ENCODE data around the gene PDE9A.

The PDE9A gene

GRCh38 chr21:42775891-42776290, 122.5 kb downstream of the PDE9A start:
- Histone ChIP-seq H3K4me3 (ENCODE audit: low read length in 2 of 2) (no peak overlapping the region), H3K36me3 (ENCODE audit: control insufficient read depth in 2 of 2, insufficient read depth in 2 of 2, low read length in 2 of 2) (peaks cover 6 to 21% of the 10 kb centered on the region in 2 donors), H3K4me1 (ENCODE audit: control insufficient read depth in 2 of 2, insufficient read depth in 2 of 2, low read length in 2 of 2) (peaks cover 1 to 4% of the 10 kb centered on the region in 2 donors), H3K27ac (ENCODE audit: low read depth in 2 of 2, low read length in 2 of 2) (no peak overlapping the region), H3K27me3 (ENCODE audit: control insufficient read depth in 2 of 2, insufficient read depth in 2 of 2, low read length in 2 of 2) (no peaks in the 10 kb centered on the region), H3K9ac (ENCODE audit: low read depth in 1 of 2, low read length in 2 of 2) (no peak overlapping the region), H3K9me3 (ENCODE audit: control insufficient read depth in 2 of 2, low read length in 2 of 2) (no peaks in the 10 kb centered on the region)

GRCh38 chr21:42777064-42777756, 123.8 kb downstream of the PDE9A start:
- H3K4me1 ChIP-seq (ENCODE audit: control insufficient read depth in 2 of 2, insufficient read depth in 2 of 2, low read length in 2 of 2) = peaks cover 9 to 10% of the 10 kb centered on the region in 2 donors
- no peak overlapping the region for H3K27ac ChIP-seq (ENCODE audit: low read depth in 2 of 2, low read length in 2 of 2)
- H3K9me3 ChIP-seq (ENCODE audit: control insufficient read depth in 2 of 2, low read length in 2 of 2) = no peaks in the 10 kb centered on the region
- peaks cover 4 to 11% of the 10 kb centered on the region in 2 donors for H3K36me3 ChIP-seq (ENCODE audit: control insufficient read depth in 2 of 2, insufficient read depth in 2 of 2, low read length in 2 of 2)
- no peaks in the 10 kb centered on the region for H3K27me3 ChIP-seq (ENCODE audit: control insufficient read depth in 2 of 2, insufficient read depth in 2 of 2, low read length in 2 of 2)
- no peak overlapping the region for H3K9ac ChIP-seq (ENCODE audit: low read depth in 1 of 2, low read length in 2 of 2)
- no peak overlapping the region for H3K4me3 ChIP-seq (ENCODE audit: low read length in 2 of 2)

- H3K27me3 ChIP-seq (ENCODE audit: control insufficient read depth in 2 of 2, insufficient read depth in 2 of 2, low read length in 2 of 2) = no peaks in the 10 kb centered on the region
- peaks cover 4 to 9% of the 10 kb centered on the region in 2 donors for H3K36me3 ChIP-seq (ENCODE audit: control insufficient read depth in 2 of 2, insufficient read depth in 2 of 2, low read length in 2 of 2)
- H3K4me1 ChIP-seq (ENCODE audit: control insufficient read depth in 2 of 2, insufficient read depth in 2 of 2, low read length in 2 of 2) = peaks cover 9 to 10% of the 10 kb centered on the region in 2 donors
- no peak overlapping the region for H3K4me3 ChIP-seq (ENCODE audit: low read length in 2 of 2)
- H3K27ac ChIP-seq (ENCODE audit: low read depth in 2 of 2, low read length in 2 of 2) = no peak overlapping the region
- no peak overlapping the region for H3K9ac ChIP-seq (ENCODE audit: low read depth in 1 of 2, low read length in 2 of 2)
- no peaks in the 10 kb centered on the region for H3K9me3 ChIP-seq (ENCODE audit: control insufficient read depth in 2 of 2, low read length in 2 of 2)
These were observed 124.4 kb downstream of the PDE9A start for GRCh38 chr21:42777757-42778344.

- no peaks in the 10 kb centered on the region for H3K27me3 ChIP-seq (ENCODE audit: control insufficient read depth in 2 of 2, insufficient read depth in 2 of 2, low read length in 2 of 2)
- peaks cover 4 to 7% of the 10 kb centered on the region in 2 donors for H3K36me3 ChIP-seq (ENCODE audit: control insufficient read depth in 2 of 2, insufficient read depth in 2 of 2, low read length in 2 of 2)
- H3K4me3 ChIP-seq (ENCODE audit: low read length in 2 of 2) = no peak overlapping the region
- H3K4me1 ChIP-seq (ENCODE audit: control insufficient read depth in 2 of 2, insufficient read depth in 2 of 2, low read length in 2 of 2) = peaks cover 12 to 15% of the 10 kb centered on the region in 2 donors
- no peak overlapping the region for H3K27ac ChIP-seq (ENCODE audit: low read depth in 2 of 2, low read length in 2 of 2)
- no peaks in the 10 kb centered on the region for H3K9me3 ChIP-seq (ENCODE audit: control insufficient read depth in 2 of 2, low read length in 2 of 2)
- H3K9ac ChIP-seq (ENCODE audit: low read depth in 1 of 2, low read length in 2 of 2) = no peak overlapping the region
These were observed 126.0 kb downstream of the PDE9A start for GRCh38 chr21:42779431-42779861.

- Histone ChIP-seq H3K27me3 (ENCODE audit: control insufficient read depth in 2 of 2, insufficient read depth in 2 of 2, low read length in 2 of 2) (no peaks in the 10 kb centered on the region), H3K9ac (ENCODE audit: low read depth in 1 of 2, low read length in 2 of 2) (no peak overlapping the region), H3K36me3 (ENCODE audit: control insufficient read depth in 2 of 2, insufficient read depth in 2 of 2, low read length in 2 of 2) (peaks cover 2 to 5% of the 10 kb centered on the region in 2 donors), H3K4me3 (ENCODE audit: low read length in 2 of 2) (peak overlapping the region in 1 of 2 donors; percentile 37), H3K4me1 (ENCODE audit: control insufficient read depth in 2 of 2, insufficient read depth in 2 of 2, low read length in 2 of 2) (peaks cover 12 to 15% of the 10 kb centered on the region in 2 donors), H3K9me3 (ENCODE audit: control insufficient read depth in 2 of 2, low read length in 2 of 2) (no peaks in the 10 kb centered on the region), H3K27ac (ENCODE audit: low read depth in 2 of 2, low read length in 2 of 2) (no peak overlapping the region)
These were observed 127.2 kb downstream of the PDE9A start for GRCh38 chr21:42780617-42781016.

GRCh38 chr21:42781150-42781970, 127.9 kb downstream of the PDE9A start:
- Histone ChIP-seq H3K4me3 (ENCODE audit: low read length in 2 of 2) (peak overlapping the region; percentile 19 to 37), H3K9ac (ENCODE audit: low read depth in 1 of 2, low read length in 2 of 2) (peak overlapping the region; percentile 3 to 41), H3K9me3 (ENCODE audit: control insufficient read depth in 2 of 2, low read length in 2 of 2) (no peaks in the 10 kb centered on the region), H3K27ac (ENCODE audit: low read depth in 2 of 2, low read length in 2 of 2) (no peak overlapping the region), H3K27me3 (ENCODE audit: control insufficient read depth in 2 of 2, insufficient read depth in 2 of 2, low read length in 2 of 2) (no peaks in the 10 kb centered on the region), H3K36me3 (ENCODE audit: control insufficient read depth in 2 of 2, insufficient read depth in 2 of 2, low read length in 2 of 2) (no peaks in the 10 kb centered on the region), H3K4me1 (ENCODE audit: control insufficient read depth in 2 of 2, insufficient read depth in 2 of 2, low read length in 2 of 2) (peaks cover 12 to 15% of the 10 kb centered on the region in 2 donors)

- H3K4me3 ChIP-seq (ENCODE audit: low read length in 2 of 2) = no peak overlapping the region
These were observed 128.7 kb downstream of the PDE9A start for GRCh38 chr21:42781971-42782722.

GRCh38 chr21:42782723-42783242, 129.4 kb downstream of the PDE9A start:
- no peak overlapping the region for H3K9ac ChIP-seq (ENCODE audit: low read depth in 1 of 2, low read length in 2 of 2)
- no peaks in the 10 kb centered on the region for H3K36me3 ChIP-seq (ENCODE audit: control insufficient read depth in 2 of 2, insufficient read depth in 2 of 2, low read length in 2 of 2)
- no peak overlapping the region for H3K27ac ChIP-seq (ENCODE audit: low read depth in 2 of 2, low read length in 2 of 2)
- H3K4me1 ChIP-seq (ENCODE audit: control insufficient read depth in 2 of 2, insufficient read depth in 2 of 2, low read length in 2 of 2) = peaks cover 12 to 15% of the 10 kb centered on the region in 2 donors
- H3K27me3 ChIP-seq (ENCODE audit: control insufficient read depth in 2 of 2, insufficient read depth in 2 of 2, low read length in 2 of 2) = no peaks in the 10 kb centered on the region
- no peaks in the 10 kb centered on the region for H3K9me3 ChIP-seq (ENCODE audit: control insufficient read depth in 2 of 2, low read length in 2 of 2)
- no peak overlapping the region for H3K4me3 ChIP-seq (ENCODE audit: low read length in 2 of 2)

More at GRCh38 chr21:42781971-42782722, 128.7 kb downstream of the PDE9A start:
- no peaks in the 10 kb centered on the region for H3K36me3 ChIP-seq (ENCODE audit: control insufficient read depth in 2 of 2, insufficient read depth in 2 of 2, low read length in 2 of 2)
- peaks cover 12 to 15% of the 10 kb centered on the region in 2 donors for H3K4me1 ChIP-seq (ENCODE audit: control insufficient read depth in 2 of 2, insufficient read depth in 2 of 2, low read length in 2 of 2)
- H3K9me3 ChIP-seq (ENCODE audit: control insufficient read depth in 2 of 2, low read length in 2 of 2) = no peaks in the 10 kb centered on the region
- no peak overlapping the region for H3K9ac ChIP-seq (ENCODE audit: low read depth in 1 of 2, low read length in 2 of 2)
- H3K27me3 ChIP-seq (ENCODE audit: control insufficient read depth in 2 of 2, insufficient read depth in 2 of 2, low read length in 2 of 2) = no peaks in the 10 kb centered on the region
- H3K27ac ChIP-seq (ENCODE audit: low read depth in 2 of 2, low read length in 2 of 2) = no peak overlapping the region

GRCh38 chr21:42784276-42784675, 130.9 kb downstream of the PDE9A start:
- peak overlapping the region; percentile 5 to 45 for H3K9ac ChIP-seq (ENCODE audit: low read depth in 1 of 2, low read length in 2 of 2)
- H3K9me3 ChIP-seq (ENCODE audit: control insufficient read depth in 2 of 2, low read length in 2 of 2) = no peaks in the 10 kb centered on the region
- H3K27ac ChIP-seq (ENCODE audit: low read depth in 2 of 2, low read length in 2 of 2) = peak overlapping the region; percentile 60 to 84
- H3K27me3 ChIP-seq (ENCODE audit: control insufficient read depth in 2 of 2, insufficient read depth in 2 of 2, low read length in 2 of 2) = no peaks in the 10 kb centered on the region
- no peaks in the 10 kb centered on the region for H3K36me3 ChIP-seq (ENCODE audit: control insufficient read depth in 2 of 2, insufficient read depth in 2 of 2, low read length in 2 of 2)
- H3K4me3 ChIP-seq (ENCODE audit: low read length in 2 of 2) = peak overlapping the region in 1 of 2 donors; percentile 41
- peaks cover 12 to 15% of the 10 kb centered on the region in 2 donors for H3K4me1 ChIP-seq (ENCODE audit: control insufficient read depth in 2 of 2, insufficient read depth in 2 of 2, low read length in 2 of 2)
